Urinary bladder (tissue), 4 donors: Measurements from ENCODE around the gene SHANK3. TPM values are rescaled to one million over a fixed set of nuclear protein-coding genes. Genes with fewer than 3 reads are reported as not detected.

Experiments
- DNase-seq: peaks from one replicate; pipeline ENCODE4 v3.0.0-alpha.2; 2015; ENCODE audit errors: extremely low spot score
- H3K27ac ChIP-seq: one replicate; pipeline ENCODE4 v1.5.1; 2013; ENCODE audit warnings: low read depth, mild to moderate bottlenecking, moderate library complexity
- H3K36me3 ChIP-seq: one replicate; pipeline ENCODE4 v1.6.1; 2013; ENCODE audit warnings: mild to moderate bottlenecking, moderate library complexity; ENCODE audit not compliant: insufficient read depth
- H3K4me1 ChIP-seq: one replicate; pipeline ENCODE4 v1.6.1; 2013; ENCODE audit warnings: mild to moderate bottlenecking, moderate library complexity; ENCODE audit not compliant: insufficient read depth
- H3K4me3 ChIP-seq: one replicate; pipeline ENCODE4 v1.5.1; 2013; ENCODE audit warnings: low read depth, low read length
- WGBS: extraction: QIAGEN DNeasy Blood & Tissue Kit; methylation state at CpG from one replicate; pipeline ENCODE4 v1.1.7; 2013; 5-methylcytosine and 5-hydroxymethylcytosine counted together
- polyA plus RNA-seq: library from polyadenylated mRNA; stranded (reverse); fragments of 200-250 nt; gene quantifications from one replicate; pipeline ENCODE4 v1.2.3, GENCODE V29; 2013
- total RNA-seq: library from RNA; depleted of rRNA; stranded (reverse); fragments of >200 nt; gene quantifications from one replicate; pipeline ENCODE4 v1.2.3, GENCODE V29; 2014
- donor health status: healthy with polysubstance abuse.
- donor health status: healthy.

SHANK3 gene
- total and polyA plus RNA-seq, 2 donors: 8.1 to 18.5 TPM

GRCh38 chr22:50678218-50678650 is 5.6 kb downstream of the SHANK3 start:
- Histone ChIP-seq H3K4me1 (no peaks in the 10 kb centered on the region), H3K36me3 (no peaks in the 10 kb centered on the region), H3K27ac (no peak overlapping the region), H3K4me3 (no peak overlapping the region)
- DNase-seq: no peak
- 92% methylated on average over 17 of the region's 17 CpGs for WGBS

- DNase-seq: no peak
- WGBS: 93% methylated on average over 30 of the region's 30 CpGs
These were observed 6.3 kb downstream of the SHANK3 start for GRCh38 chr22:50678651-50679521.

GRCh38 chr22:50683086-50683993 is 10.7 kb downstream of the SHANK3 start:
- Histone ChIP-seq H3K4me3 (no peak overlapping the region), H3K4me1 (no peaks in the 10 kb centered on the region), H3K36me3 (no peaks in the 10 kb centered on the region), H3K27ac (no peak overlapping the region)
- WGBS: 90% methylated on average over 21 of the region's 21 CpGs
- no peak for DNase-seq

More at GRCh38 chr22:50678651-50679521, 6.3 kb downstream of the SHANK3 start:
- no peaks in the 10 kb centered on the region for H3K36me3 ChIP-seq
- no peaks in the 10 kb centered on the region for H3K4me1 ChIP-seq
- no peak overlapping the region for H3K4me3 ChIP-seq
- no peak overlapping the region for H3K27ac ChIP-seq

GRCh38 chr22:50683994-50684371 is 11.4 kb downstream of the SHANK3 start:
- 74% methylated on average over 6 of the region's 6 CpGs for WGBS
- no peak overlapping the region for H3K27ac ChIP-seq

GRCh38 chr22:50684501-50684900 is 11.9 kb downstream of the SHANK3 start:
- Histone ChIP-seq H3K36me3 (no peaks in the 10 kb centered on the region), H3K4me1 (no peaks in the 10 kb centered on the region), H3K27ac (no peak overlapping the region), H3K4me3 (no peak overlapping the region)
- no peak for DNase-seq
- 83% methylated on average over 8 of the region's 8 CpGs for WGBS

More at GRCh38 chr22:50683994-50684371, 11.4 kb downstream of the SHANK3 start:
- Histone ChIP-seq H3K36me3 (no peaks in the 10 kb centered on the region), H3K4me1 (no peaks in the 10 kb centered on the region), H3K4me3 (no peak overlapping the region)
- DNase-seq: no peak

- H3K4me3 ChIP-seq: no peak overlapping the region
- 38% methylated on average over 10 of the region's 10 CpGs for WGBS
- H3K27ac ChIP-seq: no peak overlapping the region
- no peaks in the 10 kb centered on the region for H3K36me3 ChIP-seq
- no peak for DNase-seq
- no peaks in the 10 kb centered on the region for H3K4me1 ChIP-seq
These were observed 12.4 kb downstream of the SHANK3 start for GRCh38 chr22:50684986-50685385.

- H3K36me3 ChIP-seq: no peaks in the 10 kb centered on the region
- DNase-seq: no peak
- no peak overlapping the region for H3K4me3 ChIP-seq
- H3K27ac ChIP-seq: no peak overlapping the region
- no peaks in the 10 kb centered on the region for H3K4me1 ChIP-seq
- WGBS: 66% methylated on average over 9 of the region's 9 CpGs
These were observed 14.2 kb downstream of the SHANK3 start for GRCh38 chr22:50686794-50687193.

GRCh38 chr22:50687829-50688228 is 15.2 kb downstream of the SHANK3 start:
- Histone ChIP-seq H3K27ac (no peak overlapping the region), H3K36me3 (no peaks in the 10 kb centered on the region), H3K4me3 (no peak overlapping the region), H3K4me1 (no peaks in the 10 kb centered on the region)
- DNase-seq: no peak
- WGBS: 91% methylated on average over 10 of the region's 10 CpGs

GRCh38 chr22:50688448-50688847 is 15.8 kb downstream of the SHANK3 start:
- DNase-seq: no peak
- Histone ChIP-seq H3K4me3 (no peak overlapping the region), H3K36me3 (no peaks in the 10 kb centered on the region), H3K4me1 (no peaks in the 10 kb centered on the region), H3K27ac (no peak overlapping the region)
- WGBS: 86% methylated on average over 5 of the region's 5 CpGs

- 20% methylated on average over 2 of the region's 2 CpGs for WGBS
- no peak for DNase-seq
- no peaks in the 10 kb centered on the region for H3K4me1 ChIP-seq
These were observed 18.9 kb downstream of the SHANK3 start for GRCh38 chr22:50691521-50691920.

GRCh38 chr22:50693462-50693861 is 20.8 kb downstream of the SHANK3 start:
- H3K27ac ChIP-seq: no peak overlapping the region
- no peak for DNase-seq
- 73% methylated on average over 6 of the region's 6 CpGs for whole genome bisulfite sequencing
- H3K4me1 ChIP-seq: no peaks in the 10 kb centered on the region
- H3K4me3 ChIP-seq: no peak overlapping the region
- H3K36me3 ChIP-seq: no peaks in the 10 kb centered on the region

More at GRCh38 chr22:50691521-50691920, 18.9 kb downstream of the SHANK3 start:
- Histone ChIP-seq H3K36me3 (no peaks in the 10 kb centered on the region), H3K27ac (no peak overlapping the region), H3K4me3 (no peak overlapping the region)

GRCh38 chr22:50694099-50694605 is 21.5 kb downstream of the SHANK3 start:
- Histone ChIP-seq H3K27ac (no peak overlapping the region), H3K4me3 (no peak overlapping the region), H3K4me1 (no peaks in the 10 kb centered on the region), H3K36me3 (no peaks in the 10 kb centered on the region)
- no peak for DNase-seq
- WGBS: 57% methylated on average over 3 of the region's 3 CpGs

GRCh38 chr22:50694766-50695420 is 22.3 kb downstream of the SHANK3 start:
- Histone ChIP-seq H3K4me3 (no peak overlapping the region), H3K27ac (no peak overlapping the region), H3K36me3 (no peaks in the 10 kb centered on the region), H3K4me1 (no peaks in the 10 kb centered on the region)
- WGBS: 85% methylated on average over 18 of the region's 18 CpGs
- no peak for DNase-seq
